ENCODE results near the gene PLIN5.

Gene PLIN5

DNA sequence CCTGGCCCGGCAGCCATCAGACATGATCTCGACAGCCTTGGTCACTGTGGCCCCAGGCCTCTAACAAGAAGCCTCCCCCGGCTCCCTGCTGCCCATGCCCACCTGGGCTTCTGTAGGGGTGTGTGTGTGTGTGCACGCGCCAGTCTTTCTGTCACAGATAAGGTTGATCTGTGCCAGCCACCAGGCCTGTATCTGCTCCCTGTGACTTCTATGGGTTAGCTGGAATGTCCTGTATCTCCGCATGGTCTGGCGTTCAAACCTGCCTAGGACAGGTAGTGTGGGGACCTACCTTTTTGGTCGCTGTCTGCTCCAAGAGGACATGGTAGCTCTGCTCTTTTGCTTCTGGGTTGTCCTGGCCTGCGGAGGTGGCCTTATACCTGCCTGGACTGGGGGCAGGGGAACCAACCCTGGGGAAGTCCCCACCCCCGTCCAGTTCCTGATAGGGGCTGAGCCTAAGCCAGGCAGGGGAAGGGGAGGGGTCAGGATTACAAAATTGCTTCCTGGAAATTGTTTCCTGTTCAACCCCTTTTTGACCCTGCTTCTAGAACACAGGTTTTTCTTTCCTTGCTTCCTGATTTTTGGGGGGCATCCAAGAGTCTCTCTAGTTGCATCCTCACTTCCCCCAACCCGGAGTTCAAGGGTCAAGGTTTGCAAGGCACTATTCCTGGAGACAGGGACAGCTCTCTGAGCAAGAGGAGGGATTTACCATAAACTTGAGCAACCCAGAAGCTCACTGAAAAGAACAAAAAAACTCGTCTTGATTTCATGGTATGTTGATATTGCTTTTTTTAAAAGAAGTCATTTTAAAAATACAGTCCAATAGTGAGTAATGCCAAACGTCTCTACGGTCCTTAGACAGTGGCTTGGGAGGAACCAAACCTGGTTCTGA lies 4.9 kb upstream of the PLIN5 start, which contains the start of gene LRG1:
Gene LRG1, minus strand, starts transcription at position 344 of the 889 bp plus-strand sequence. Its CDS starts 23 bp downstream, at position 321.
- peak; percentile 76 for DNase-seq (ENCODE audit: low read depth)
- H3K4me3 ChIP-seq (ENCODE audit: low read depth, low read length): peak within 1 kb of the TSS; percentile 36
- TF ChIP-seq MYC (IDR thresholded peaks at IDR 0.05; ENCODE audit: low read depth, low read length): no peak
- TF ChIP-seq, protein P1, sequence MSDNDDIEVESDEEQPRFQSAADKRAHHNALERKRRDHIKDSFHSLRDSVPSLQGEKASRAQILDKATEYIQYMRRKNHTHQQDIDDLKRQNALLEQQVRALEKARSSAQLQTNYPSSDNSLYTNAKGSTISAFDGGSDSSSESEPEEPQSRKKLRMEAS (IDR thresholded peaks at IDR 0.05; ENCODE audit: low read depth, low read length): no peak
- TF ChIP-seq POLR2A (IDR thresholded peaks at IDR 0.05; ENCODE audit: extremely low read depth, insufficient read length): no peak
- TF ChIP-seq, protein P2, sequence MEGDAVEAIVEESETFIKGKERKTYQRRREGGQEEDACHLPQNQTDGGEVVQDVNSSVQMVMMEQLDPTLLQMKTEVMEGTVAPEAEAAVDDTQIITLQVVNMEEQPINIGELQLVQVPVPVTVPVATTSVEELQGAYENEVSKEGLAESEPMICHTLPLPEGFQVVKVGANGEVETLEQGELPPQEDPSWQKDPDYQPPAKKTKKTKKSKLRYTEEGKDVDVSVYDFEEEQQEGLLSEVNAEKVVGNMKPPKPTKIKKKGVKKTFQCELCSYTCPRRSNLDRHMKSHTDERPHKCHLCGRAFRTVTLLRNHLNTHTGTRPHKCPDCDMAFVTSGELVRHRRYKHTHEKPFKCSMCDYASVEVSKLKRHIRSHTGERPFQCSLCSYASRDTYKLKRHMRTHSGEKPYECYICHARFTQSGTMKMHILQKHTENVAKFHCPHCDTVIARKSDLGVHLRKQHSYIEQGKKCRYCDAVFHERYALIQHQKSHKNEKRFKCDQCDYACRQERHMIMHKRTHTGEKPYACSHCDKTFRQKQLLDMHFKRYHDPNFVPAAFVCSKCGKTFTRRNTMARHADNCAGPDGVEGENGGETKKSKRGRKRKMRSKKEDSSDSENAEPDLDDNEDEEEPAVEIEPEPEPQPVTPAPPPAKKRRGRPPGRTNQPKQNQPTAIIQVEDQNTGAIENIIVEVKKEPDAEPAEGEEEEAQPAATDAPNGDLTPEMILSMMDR (IDR thresholded peaks at IDR 0.05; ENCODE audit: low read depth, low read length): no peak

DNA sequence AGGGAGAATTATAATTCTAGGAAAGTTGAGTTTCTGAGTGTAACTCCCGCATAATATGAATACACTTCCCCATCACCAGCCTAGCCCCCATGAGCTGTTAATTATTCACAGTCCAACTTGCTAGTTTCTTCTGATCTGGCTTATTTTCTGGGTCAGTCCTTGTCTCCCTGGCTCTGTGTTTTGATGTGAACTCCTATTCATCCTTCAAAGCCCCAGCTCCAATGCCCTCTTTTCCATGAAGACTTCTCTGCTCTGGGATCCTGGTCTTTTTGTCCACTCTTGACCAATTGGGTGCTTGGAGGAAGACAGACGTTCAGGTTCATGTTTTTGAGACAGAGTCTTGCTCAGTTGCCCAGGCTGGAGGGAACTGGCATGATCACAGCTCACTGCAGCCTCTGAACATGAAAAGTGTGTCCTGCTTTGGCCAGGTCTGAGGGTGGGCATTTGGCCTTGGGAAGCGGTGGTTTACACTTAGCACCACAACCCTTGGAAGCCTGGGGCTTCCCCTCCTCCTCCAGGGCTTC lies 4.2 kb upstream of the PLIN5 start:
- no peak for DNase-seq (ENCODE audit: low read depth)
- H3K4me3 ChIP-seq (ENCODE audit: low read depth, low read length): no peak overlapping the region
- TF ChIP-seq MYC (IDR thresholded peaks at IDR 0.05; ENCODE audit: low read depth, low read length): no peak
- TF ChIP-seq, protein P1 (IDR thresholded peaks at IDR 0.05; ENCODE audit: low read depth, low read length): no peak
- TF ChIP-seq, protein P2 (IDR thresholded peaks at IDR 0.05; ENCODE audit: low read depth, low read length): no peak
- no peak for TF ChIP-seq POLR2A (IDR thresholded peaks at IDR 0.05; ENCODE audit: extremely low read depth, insufficient read length)

DNA sequence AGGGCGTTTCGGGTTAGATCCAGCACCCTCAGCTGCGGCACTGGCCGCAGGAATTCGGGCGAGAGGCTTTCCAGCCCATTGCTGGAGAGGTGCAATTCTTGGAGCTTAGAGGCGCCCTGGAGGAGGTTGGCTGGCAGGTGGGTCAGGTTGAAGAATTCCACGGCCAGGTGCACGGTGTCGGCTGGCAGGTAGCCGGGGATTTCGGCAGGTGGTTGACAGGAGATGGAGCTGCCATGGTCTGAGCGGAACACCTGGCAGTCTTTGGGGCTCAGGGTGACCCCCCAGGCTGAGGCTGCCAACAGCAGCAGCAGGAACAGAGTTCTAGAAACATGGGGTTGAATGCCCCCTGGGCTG lies 3.6 kb upstream of the PLIN5 start:
- TF ChIP-seq MYC (IDR thresholded peaks at IDR 0.05; ENCODE audit: low read depth, low read length) (no peak), POLR2A (IDR thresholded peaks at IDR 0.05; ENCODE audit: extremely low read depth, insufficient read length) (no peak)
- no peak overlapping the region for H3K4me3 ChIP-seq (ENCODE audit: low read depth, low read length)
- no peak for DNase-seq (ENCODE audit: low read depth)

DNA sequence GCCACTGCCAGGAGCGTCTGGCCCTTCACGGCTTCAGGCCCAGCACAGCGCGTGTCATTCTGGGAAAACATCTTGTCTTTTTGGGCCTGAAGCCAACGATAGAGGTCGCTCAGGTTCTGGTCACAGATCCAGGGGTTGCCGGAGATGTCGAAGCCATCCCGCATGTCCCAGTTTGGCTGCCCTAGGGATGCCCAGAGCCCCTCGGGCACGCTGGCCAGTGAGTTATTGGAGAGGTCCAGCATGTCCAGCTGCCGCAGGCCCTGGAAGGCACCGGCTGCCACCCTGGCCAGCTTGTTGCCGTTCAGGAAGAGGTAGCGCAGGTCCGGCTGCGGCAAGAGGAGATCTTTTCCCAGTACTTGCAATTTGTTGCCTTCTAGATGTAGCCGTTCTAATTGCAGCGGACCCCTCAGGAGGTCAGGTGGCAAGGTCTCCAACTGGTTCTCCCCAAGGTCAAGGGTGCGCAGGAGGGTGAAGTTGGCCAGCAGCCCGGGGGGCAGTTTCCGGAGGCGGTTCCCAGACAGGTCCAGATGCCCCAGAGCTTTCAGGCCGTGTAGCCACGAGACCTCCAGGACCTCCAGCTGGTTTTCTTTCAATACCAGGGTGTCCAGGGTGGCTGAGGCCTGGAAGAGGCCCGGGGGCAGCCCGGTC lies 3.1 kb upstream of the PLIN5 start:
- TF ChIP-seq POLR2A (IDR thresholded peaks at IDR 0.05; ENCODE audit: extremely low read depth, insufficient read length) (no peak), MYC (IDR thresholded peaks at IDR 0.05; ENCODE audit: low read depth, low read length) (no peak)
- TF ChIP-seq, protein P1 (IDR thresholded peaks at IDR 0.05; ENCODE audit: low read depth, low read length): no peak
- TF ChIP-seq, protein P2 (IDR thresholded peaks at IDR 0.05; ENCODE audit: low read depth, low read length): no peak
- no peak overlapping the region for H3K4me3 ChIP-seq (ENCODE audit: low read depth, low read length)
- DNase-seq (ENCODE audit: low read depth): no peak

DNA sequence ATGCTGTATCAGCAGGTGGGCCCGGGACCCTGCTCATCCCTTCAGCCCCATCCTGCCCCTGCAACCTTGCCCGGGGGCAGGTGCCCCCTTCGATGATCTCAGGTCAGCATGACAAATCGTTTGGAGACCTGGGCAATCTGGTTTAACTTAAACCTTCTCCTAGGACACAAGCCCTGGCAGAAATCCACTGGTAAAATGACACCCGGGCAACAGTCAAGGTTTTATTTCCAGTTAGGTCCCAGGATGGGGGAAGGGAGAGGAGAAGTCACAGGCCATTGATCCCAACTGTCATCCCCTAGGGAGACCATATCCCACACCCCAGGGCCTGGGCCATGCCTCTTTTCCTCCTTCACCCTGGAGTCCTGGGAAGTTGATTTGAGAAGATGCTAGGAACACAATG lies 1.8 kb upstream of the PLIN5 start:
- H3K4me3 ChIP-seq (ENCODE audit: low read depth, low read length): no peak overlapping the region
- DNase-seq (ENCODE audit: low read depth): no peak
- TF ChIP-seq, protein P1 (IDR thresholded peaks at IDR 0.05; ENCODE audit: low read depth, low read length): no peak
- TF ChIP-seq MYC (IDR thresholded peaks at IDR 0.05; ENCODE audit: low read depth, low read length): no peak
- TF ChIP-seq, protein P2 (IDR thresholded peaks at IDR 0.05; ENCODE audit: low read depth, low read length): no peak
- TF ChIP-seq POLR2A (IDR thresholded peaks at IDR 0.05; ENCODE audit: extremely low read depth, insufficient read length): no peak
